NCI-H2196 (cell line): ENCODE data around the gene DLG2.

Source experiments
- DNase-seq: peaks from one replicate; lab custom pipeline; 2025; ENCODE audit not compliant: unreplicated experiment; lab: John Stamatoyannopoulos, UW

The DLG2 gene

DNA sequence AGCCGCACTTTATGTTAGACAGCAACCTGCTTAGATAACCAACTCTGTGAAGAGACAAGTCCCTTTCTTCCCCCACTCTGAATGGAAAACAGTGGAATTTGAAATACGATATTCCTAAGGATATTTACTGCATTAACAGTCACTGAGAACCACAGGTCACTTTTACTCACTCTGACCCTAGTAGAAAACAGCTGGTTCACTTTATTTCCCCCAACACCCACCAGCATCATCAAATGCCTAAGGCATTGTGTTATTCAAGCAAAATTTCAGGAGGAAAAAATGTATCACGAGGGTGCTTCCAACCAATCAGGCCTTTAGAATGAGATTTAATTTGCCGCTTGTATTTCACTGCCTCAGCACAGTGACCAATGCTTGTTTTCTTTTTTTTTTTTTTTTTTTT is 1206.9 kb downstream of the DLG2 start:
- no peak for DNase-seq

DNA sequence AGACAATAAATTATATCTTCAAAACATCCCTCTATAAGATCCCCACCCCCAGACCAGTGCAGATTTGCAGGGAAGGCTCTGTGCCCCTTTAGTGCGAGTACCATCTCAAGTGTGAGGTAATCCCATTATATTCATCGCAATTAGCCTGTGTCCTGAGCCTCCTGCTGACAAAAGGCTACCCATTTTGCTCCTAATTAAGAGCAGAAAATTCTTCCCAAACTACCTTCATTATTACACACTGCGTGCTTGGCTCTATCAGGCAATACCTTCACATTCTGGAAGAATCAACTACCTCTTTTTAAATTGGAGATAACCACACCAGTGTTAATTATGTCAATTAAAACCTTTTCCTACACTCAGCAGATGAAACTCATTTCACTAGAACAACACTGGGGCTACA is 1207.5 kb downstream of the DLG2 start:
- DNase-seq = no peak

DNA sequence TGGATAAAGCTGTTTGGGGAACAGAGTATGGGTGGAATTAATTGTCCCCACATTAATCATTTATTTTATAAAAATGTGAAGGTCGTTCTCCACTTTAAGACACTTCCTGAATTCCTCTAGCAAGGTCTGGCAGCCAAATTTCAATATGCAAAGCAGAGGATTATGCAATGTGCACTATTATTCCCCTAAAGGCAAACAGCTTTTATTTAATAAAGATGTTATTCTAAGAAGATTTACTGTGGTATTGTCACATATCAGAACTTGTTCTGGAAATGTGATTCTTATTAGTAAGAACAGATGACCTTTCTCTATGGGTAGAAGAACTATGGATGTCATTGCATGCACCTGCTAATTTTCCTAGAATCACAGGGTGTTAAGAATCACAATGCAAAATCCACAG is 1212.2 kb downstream of the DLG2 start:
- DNase-seq = no peak

DNA sequence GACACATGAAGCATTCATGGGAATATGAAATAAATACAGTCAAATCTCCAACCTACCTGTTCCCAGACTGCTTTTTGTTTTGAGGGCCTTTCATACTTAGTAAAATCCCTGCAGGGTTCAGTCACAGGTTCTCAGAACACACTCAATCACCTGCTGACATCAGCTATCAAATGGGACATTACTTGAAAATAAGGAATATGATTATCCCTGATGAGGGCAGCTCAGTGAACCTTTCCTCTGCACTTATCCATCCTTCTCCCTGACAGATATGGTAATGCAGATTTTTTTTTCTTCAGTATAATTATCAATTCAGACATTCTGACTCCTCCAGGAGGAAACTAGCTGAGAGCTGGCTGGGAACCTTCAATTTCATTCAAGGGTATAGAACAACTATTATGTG is 1213.6 kb downstream of the DLG2 start:
- no peak for DNase-seq

- DNase-seq = no peak
These were observed 1214.3 kb downstream of the DLG2 start for GRCh38 chr11:84412862-84413261.

GRCh38 chr11:84408946-84409411 is 1218.2 kb downstream of the DLG2 start:
- no peak for DNase-seq

- DNase-seq = no peak
These were observed 1220.1 kb downstream of the DLG2 start for GRCh38 chr11:84407091-84407490.

- DNase-seq = no peak
These were observed 1229.0 kb downstream of the DLG2 start for GRCh38 chr11:84398017-84398626.

- DNase-seq = no peak
These were observed 1230.6 kb downstream of the DLG2 start for GRCh38 chr11:84396521-84396920.

GRCh38 chr11:84390441-84391078 is 1236.6 kb downstream of the DLG2 start:
- DNase-seq = no peak

DNA sequence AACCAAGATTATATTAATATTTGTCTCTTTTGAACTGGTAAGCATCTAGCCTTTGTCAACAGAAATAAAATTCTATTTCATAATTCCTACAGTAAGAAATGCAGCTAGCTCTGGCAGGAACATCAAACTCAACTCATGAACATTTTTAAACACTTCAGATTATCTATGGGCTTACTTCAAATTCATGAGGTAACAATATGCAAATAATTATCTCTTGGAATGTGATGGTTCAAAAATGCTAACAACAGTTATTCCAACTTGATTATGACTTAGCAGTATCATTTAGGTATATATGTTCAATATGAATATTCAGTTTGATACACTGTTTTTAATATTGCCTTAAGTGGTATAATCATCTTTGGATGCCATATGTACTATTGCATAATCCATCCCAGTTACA is 1237.4 kb downstream of the DLG2 start:
- DNase-seq = no peak

GRCh38 chr11:84384731-84385130 is 1242.4 kb downstream of the DLG2 start:
- DNase-seq = peak; percentile 20

- DNase-seq = no peak
These were observed 1243.6 kb downstream of the DLG2 start for GRCh38 chr11:84383576-84383975.

GRCh38 chr11:84381666-84382065 is 1245.5 kb downstream of the DLG2 start:
- DNase-seq = no peak

- DNase-seq = no peak
These were observed 1254.7 kb downstream of the DLG2 start for GRCh38 chr11:84372381-84372950.

DNA sequence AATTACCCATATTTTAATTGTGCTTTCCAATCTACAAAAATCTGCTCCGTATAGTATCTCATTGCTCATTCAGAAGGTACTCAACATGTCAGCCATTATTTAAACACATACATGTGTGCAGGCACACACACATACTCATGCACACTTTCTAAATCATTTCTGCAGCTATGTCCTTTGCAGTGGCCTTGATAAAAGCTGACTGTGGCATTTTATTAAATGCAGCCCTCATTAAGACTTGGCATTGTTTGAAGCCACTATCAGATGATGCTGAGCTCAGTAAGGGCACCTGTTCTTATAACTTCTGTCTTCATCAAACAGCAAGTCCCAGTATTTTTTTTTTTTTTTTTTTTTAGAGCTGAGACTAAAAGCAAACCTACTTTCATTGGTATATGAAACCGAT is 1269.1 kb downstream of the DLG2 start:
- DNase-seq = no peak

DNA sequence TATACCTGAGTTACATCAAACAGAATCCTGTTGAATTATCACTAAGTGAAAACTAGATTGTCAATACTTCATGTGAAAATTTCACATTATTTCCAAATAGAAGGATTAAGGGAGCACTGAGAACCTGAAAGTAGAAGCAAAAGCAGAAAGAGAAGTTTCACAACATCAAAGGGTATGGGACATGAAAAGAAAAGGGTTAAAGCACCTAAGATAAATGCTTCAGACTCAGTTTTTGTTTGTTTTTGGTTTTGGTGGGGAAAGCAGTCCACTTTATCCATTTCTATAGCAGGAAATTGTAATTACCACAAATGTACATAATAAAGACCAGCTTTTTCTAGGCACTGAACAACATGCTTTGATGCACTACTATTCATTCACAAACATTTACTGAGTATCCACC is 1271.2 kb downstream of the DLG2 start:
- DNase-seq = no peak

- no peak for DNase-seq
These were observed 1281.5 kb downstream of the DLG2 start for GRCh38 chr11:84345597-84345996.

- no peak for DNase-seq
These were observed 1282.1 kb downstream of the DLG2 start for GRCh38 chr11:84345027-84345426.

DNA sequence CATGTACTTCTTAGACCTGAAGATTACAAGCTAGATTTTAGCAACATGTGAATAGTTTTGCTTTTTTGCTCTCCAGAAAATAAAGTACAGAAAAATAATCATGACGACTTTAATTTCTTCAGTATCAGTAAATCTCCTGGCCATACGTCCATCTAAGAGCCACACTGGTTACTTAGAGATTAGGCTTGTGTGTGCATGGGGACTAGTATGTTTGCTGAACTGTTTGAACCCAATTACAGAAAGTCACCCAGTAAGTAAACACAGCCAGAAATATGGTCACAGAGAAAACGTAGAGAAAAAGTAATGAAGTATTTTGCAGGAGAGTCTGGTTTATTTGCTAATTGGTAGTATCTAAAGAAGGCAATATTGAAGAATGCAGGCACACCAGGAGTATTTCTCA is 1287.3 kb downstream of the DLG2 start:
- no peak for DNase-seq

- DNase-seq = no peak
These were observed 1293.9 kb downstream of the DLG2 start for GRCh38 chr11:84333221-84333620.

DNA sequence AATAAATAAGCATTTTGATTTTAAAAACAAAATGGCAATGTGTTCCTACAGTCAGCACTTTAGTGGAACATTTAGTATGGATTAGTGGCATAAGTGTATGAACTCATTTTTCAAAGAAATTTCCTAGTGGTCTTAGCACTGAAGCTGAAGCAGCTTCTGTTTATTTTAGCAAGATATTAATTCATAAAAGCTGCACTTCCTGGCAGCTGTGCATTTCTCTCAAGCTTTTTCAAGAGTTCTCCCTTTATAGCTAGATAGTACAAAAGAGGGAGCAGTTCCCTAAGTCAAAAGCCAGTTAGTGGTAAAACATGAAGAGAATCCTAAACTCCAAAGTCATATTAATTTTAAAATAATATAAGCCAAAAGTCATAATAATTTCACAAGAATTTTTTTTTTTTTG is 1304.9 kb downstream of the DLG2 start:
- no peak for DNase-seq

- DNase-seq = no peak
These were observed 1307.3 kb downstream of the DLG2 start for GRCh38 chr11:84319863-84320262.
